Hepatocyte (in vitro differentiated cells): ENCODE results near the gene PDE4B. TPM values are rescaled to one million over a fixed set of nuclear protein-coding genes. Genes with fewer than 3 reads are reported as not detected.

Experiments used
- DNase-seq: peaks from one replicate; pipeline ENCODE4 v3.0.0-alpha.2; 2016; ENCODE audit warnings: low spot score
- H2AFZ ChIP-seq: fragments of 200-600 bp; sonication (generic); 2 replicates; pipeline ENCODE4 v1.6.0; 2016; ENCODE audit warnings: antibody characterized with exemption, mild to moderate bottlenecking
- H3K27ac ChIP-seq: fragments of 200-600 bp; sonication (generic); 2 replicates; pipeline ENCODE4 v1.5.1; 2016; ENCODE audit warnings: mild to moderate bottlenecking
- H3K27me3 ChIP-seq: fragments of 200-600 bp; sonication (generic); 2 replicates; pipeline ENCODE4 v1.6.1; 2016
- H3K36me3 ChIP-seq: fragments of 200-600 bp; sonication (generic); replicated peaks from 2 replicates; pipeline ENCODE4 v1.5.1; 2016; ENCODE audit warnings: low read depth; ENCODE audit not compliant: insufficient read depth
- H3K4me1 ChIP-seq: fragments of 200-600 bp; sonication (generic); 2 replicates; pipeline ENCODE4 v1.5.1; 2016; ENCODE audit warnings: mild to moderate bottlenecking, moderate library complexity; ENCODE audit not compliant: insufficient read depth
- H3K4me2 ChIP-seq: fragments of 200-600 bp; sonication (generic); 2 replicates; pipeline ENCODE4 v1.6.0; 2016
- H3K4me3 ChIP-seq: fragments of 200-600 bp; sonication (generic); 2 replicates; pipeline ENCODE4 v1.5.1; 2016; ENCODE audit warnings: mild to moderate bottlenecking
- H3K79me2 ChIP-seq: fragments of 200-600 bp; sonication (generic); 2 replicates; pipeline ENCODE4 v1.6.0; 2017; ENCODE audit warnings: mild to moderate bottlenecking
- H3K9me2 ChIP-seq: fragments of 200-600 bp; sonication (generic); replicated peaks from 2 replicates; pipeline ENCODE4 v1.6.0; 2017; ENCODE audit warnings: mild to moderate bottlenecking; ENCODE audit not compliant: insufficient read depth
- H3K9me3 ChIP-seq: fragments of 200-600 bp; sonication (generic); 2 replicates; pipeline ENCODE4 v1.5.1; 2016; ENCODE audit warnings: low read depth, mild to moderate bottlenecking
- H4K20me1 ChIP-seq: fragments of 200-600 bp; sonication (generic); 2 replicates; pipeline ENCODE4 v1.6.0; 2016; ENCODE audit warnings: mild to moderate bottlenecking; ENCODE audit not compliant: insufficient read depth, poor library complexity, severe bottlenecking
- CTCF ChIP-seq: fragments of 200-600 bp; sonication (generic); IDR thresholded peaks from 2 replicates; pipeline ENCODE4 v1.5.1; 2016; ENCODE audit warnings: antibody characterized with exemption, mild to moderate bottlenecking; ENCODE audit not compliant: poor library complexity
- EZH2 ChIP-seq: fragments of 200-600 bp; sonication (generic); IDR thresholded peaks from 2 replicates; pipeline ENCODE4 v1.6.1; 2016; ENCODE audit warnings: antibody characterized with exemption, mild to moderate bottlenecking, borderline replicate concordance
- EZH2phosphoT487 ChIP-seq: fragments of 200-600 bp; sonication (generic); IDR thresholded peaks from one replicate; pipeline ENCODE4 v1.6.1; 2018; ENCODE audit warnings: antibody characterized with exemption, mild to moderate bottlenecking, low read depth, moderate library complexity; ENCODE audit not compliant: unreplicated experiment, severe bottlenecking
- WGBS: methylation state at CpG from one replicate; pipeline ENCODE4 v1.1.6; 2016; ENCODE audit warnings: low lambda C conversion rate; ENCODE audit errors: missing lambda C conversion rate; 5-methylcytosine and 5-hydroxymethylcytosine counted together
- polyA plus RNA-seq: library from polyadenylated mRNA; unstranded; fragments of >200 nt; fragmentation: Nextera tagmentation; extraction: Ambion mirVana; gene quantifications from 2 replicates; pipeline ENCODE4 v1.2.1, GENCODE V29; 2016
- total RNA-seq: library from RNA; depleted of rRNA; stranded (reverse); fragments of >200 nt; gene quantifications from 2 replicates; pipeline ENCODE4 v1.2.3, GENCODE V29; 2014

PDE4B gene
- total and polyA plus RNA-seq, 2 experiments from 2014 or later: 1.8 to 3.4 TPM

- no peaks in the 10 kb centered on the region for H3K36me3 ChIP-seq
- H3K9me2 ChIP-seq: no peaks in the 10 kb centered on the region
- H3K27me3 ChIP-seq: peaks cover 62% of the 10 kb centered on the region
- H3K27ac ChIP-seq: no peak overlapping the region
- peak overlapping the region; percentile 89 for H3K4me2 ChIP-seq
- TF ChIP-seq EZH2: no peak
- TF ChIP-seq EZH2phosphoT487: no peak
- no peak for TF ChIP-seq CTCF
- no peaks in the 10 kb centered on the region for H3K9me3 ChIP-seq
- H3K4me3 ChIP-seq: no peak overlapping the region
- DNase-seq: no peak
- no peaks in the 10 kb centered on the region for H3K79me2 ChIP-seq
- no peaks in the 10 kb centered on the region for H3K4me1 ChIP-seq
- no peaks in the 10 kb centered on the region for H4K20me1 ChIP-seq
- 77% methylated on average over 4 of the region's 4 CpGs for WGBS
- no peak overlapping the region for H2AFZ ChIP-seq
Measured at GRCh38 chr1:65791396-65791795, 1.3 kb upstream of the PDE4B start.

- H3K9me2 ChIP-seq: no peaks in the 10 kb centered on the region
- DNase-seq: no peak
- no peak for TF ChIP-seq CTCF
- TF ChIP-seq EZH2phosphoT487: no peak
- no peak for TF ChIP-seq EZH2
- H3K4me2 ChIP-seq: peak overlapping the region; percentile 89
- H2AFZ ChIP-seq: no peak overlapping the region
- no peaks in the 10 kb centered on the region for H3K4me1 ChIP-seq
- H3K27me3 ChIP-seq: peaks cover 62% of the 10 kb centered on the region
- 4% methylated on average over 24 of the region's 35 CpGs for WGBS
- H3K36me3 ChIP-seq: no peaks in the 10 kb centered on the region
- no peaks in the 10 kb centered on the region for H4K20me1 ChIP-seq
- H3K9me3 ChIP-seq: no peaks in the 10 kb centered on the region
- peak overlapping the region; percentile 42 for H3K4me3 ChIP-seq
- no peak overlapping the region for H3K27ac ChIP-seq
- H3K79me2 ChIP-seq: no peaks in the 10 kb centered on the region
Measured at GRCh38 chr1:65791801-65792668, 660 bp upstream of the PDE4B start.

GRCh38 chr1:65793359-65793732 is 651 bp downstream of the PDE4B start:
- no peaks in the 10 kb centered on the region for H3K9me2 ChIP-seq
- H3K4me2 ChIP-seq: peak overlapping the region; percentile 89
- no peaks in the 10 kb centered on the region for H3K9me3 ChIP-seq
- 8% methylated on average over 20 of the region's 20 CpGs for WGBS
- H3K4me1 ChIP-seq: no peaks in the 10 kb centered on the region
- H2AFZ ChIP-seq: peak overlapping the region; percentile 26
- no peaks in the 10 kb centered on the region for H3K79me2 ChIP-seq
- TF ChIP-seq CTCF (no peak), EZH2phosphoT487 (no peak), EZH2 (no peak)
- DNase-seq: no peak
- H3K36me3 ChIP-seq: no peaks in the 10 kb centered on the region
- H3K4me3 ChIP-seq: peak overlapping the region; percentile 42
- H4K20me1 ChIP-seq: no peaks in the 10 kb centered on the region
- peaks cover 62% of the 10 kb centered on the region for H3K27me3 ChIP-seq
- H3K27ac ChIP-seq: no peak overlapping the region
